ENCODE results near the gene KLHL28. TPM values are rescaled to one million over a fixed set of nuclear protein-coding genes. Genes with fewer than 3 reads are reported as not detected.

KLHL28 gene
- total RNA-seq, 1 donor from 2014 or later: 16.5 TPM

- peak overlapping the region; percentile 90 for H3K27ac Mint-ChIP-seq
- no peaks in the 10 kb centered on the region for H3K27me3 Mint-ChIP-seq (ENCODE audit: low read depth)
- H3K4me3 Mint-ChIP-seq: no peak overlapping the region
- no peaks in the 10 kb centered on the region for H3K9me3 Mint-ChIP-seq
- peaks cover 45% of the 10 kb centered on the region for H3K4me1 Mint-ChIP-seq
- TF ChIP-seq, protein P1, sequence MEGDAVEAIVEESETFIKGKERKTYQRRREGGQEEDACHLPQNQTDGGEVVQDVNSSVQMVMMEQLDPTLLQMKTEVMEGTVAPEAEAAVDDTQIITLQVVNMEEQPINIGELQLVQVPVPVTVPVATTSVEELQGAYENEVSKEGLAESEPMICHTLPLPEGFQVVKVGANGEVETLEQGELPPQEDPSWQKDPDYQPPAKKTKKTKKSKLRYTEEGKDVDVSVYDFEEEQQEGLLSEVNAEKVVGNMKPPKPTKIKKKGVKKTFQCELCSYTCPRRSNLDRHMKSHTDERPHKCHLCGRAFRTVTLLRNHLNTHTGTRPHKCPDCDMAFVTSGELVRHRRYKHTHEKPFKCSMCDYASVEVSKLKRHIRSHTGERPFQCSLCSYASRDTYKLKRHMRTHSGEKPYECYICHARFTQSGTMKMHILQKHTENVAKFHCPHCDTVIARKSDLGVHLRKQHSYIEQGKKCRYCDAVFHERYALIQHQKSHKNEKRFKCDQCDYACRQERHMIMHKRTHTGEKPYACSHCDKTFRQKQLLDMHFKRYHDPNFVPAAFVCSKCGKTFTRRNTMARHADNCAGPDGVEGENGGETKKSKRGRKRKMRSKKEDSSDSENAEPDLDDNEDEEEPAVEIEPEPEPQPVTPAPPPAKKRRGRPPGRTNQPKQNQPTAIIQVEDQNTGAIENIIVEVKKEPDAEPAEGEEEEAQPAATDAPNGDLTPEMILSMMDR (IDR thresholded peaks at IDR 0.05; ENCODE audit: unreplicated experiment): no peak
- no peak for DNase-seq (ENCODE audit: low spot score in 2 of 2, unreplicated experiment in 2 of 2)
- H3K36me3 Mint-ChIP-seq: peaks cover 2% of the 10 kb centered on the region
Observed at GRCh38 chr14:44960646-44961045, 1.1 kb downstream of the KLHL28 start.

GRCh38 chr14:44960146-44960545 lies 1.6 kb downstream of the KLHL28 start:
- Mint-ChIP-seq H3K4me3 (no peak overlapping the region), H3K27me3 (ENCODE audit: low read depth) (no peaks in the 10 kb centered on the region), H3K36me3 (no peaks in the 10 kb centered on the region), H3K4me1 (peaks cover 41% of the 10 kb centered on the region), H3K9me3 (no peaks in the 10 kb centered on the region), H3K27ac (peak overlapping the region; percentile 90)
- DNase-seq (ENCODE audit: low spot score in 2 of 2, unreplicated experiment in 2 of 2): no peak
- TF ChIP-seq, protein P1 (IDR thresholded peaks at IDR 0.05; ENCODE audit: unreplicated experiment): no peak

- TF ChIP-seq, protein P1 (IDR thresholded peaks at IDR 0.05; ENCODE audit: unreplicated experiment): no peak
Observed at GRCh38 chr14:44959538-44959937, 2.2 kb downstream of the KLHL28 start.

DNA sequence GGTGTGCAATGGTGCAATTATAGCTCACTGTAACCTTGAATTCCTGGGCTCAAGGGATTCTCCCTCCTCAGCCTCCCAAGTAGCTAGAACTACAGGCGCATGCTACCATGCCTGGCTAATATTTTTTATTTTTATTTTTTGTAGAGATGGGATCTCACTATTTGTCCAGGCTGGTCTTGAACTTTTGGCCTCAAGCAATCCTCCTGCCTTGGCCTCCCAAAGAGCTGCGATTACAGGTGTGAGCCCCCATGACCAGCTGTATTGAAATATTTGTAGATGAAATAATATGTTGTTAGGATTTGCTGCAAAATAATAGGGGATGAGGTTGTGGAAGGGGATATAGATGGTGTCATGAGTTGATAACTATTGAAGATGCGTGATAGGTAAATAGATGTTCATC lies 4.9 kb downstream of the KLHL28 start:
- H3K4me3 Mint-ChIP-seq: no peak overlapping the region
- no peaks in the 10 kb centered on the region for H3K27me3 Mint-ChIP-seq (ENCODE audit: low read depth)
- H3K36me3 Mint-ChIP-seq: peaks cover 2% of the 10 kb centered on the region
- peaks cover 16% of the 10 kb centered on the region for H3K4me1 Mint-ChIP-seq
- H3K27ac Mint-ChIP-seq: no peak overlapping the region
- DNase-seq (ENCODE audit: low spot score in 2 of 2, unreplicated experiment in 2 of 2): no peak
- H3K9me3 Mint-ChIP-seq: no peaks in the 10 kb centered on the region
- TF ChIP-seq, protein P1 (IDR thresholded peaks at IDR 0.05; ENCODE audit: unreplicated experiment): no peak

More at GRCh38 chr14:44959538-44959937, 2.2 kb downstream of the KLHL28 start:
- Mint-ChIP-seq H3K36me3 (no peaks in the 10 kb centered on the region), H3K4me1 (peaks cover 34% of the 10 kb centered on the region), H3K27me3 (ENCODE audit: low read depth) (no peaks in the 10 kb centered on the region), H3K27ac (peak overlapping the region; percentile 90), H3K4me3 (no peak overlapping the region), H3K9me3 (no peaks in the 10 kb centered on the region)
- no peak for DNase-seq (ENCODE audit: low spot score in 2 of 2, unreplicated experiment in 2 of 2)

GRCh38 chr14:44955528-44955927 lies 6.2 kb downstream of the KLHL28 start:
- Mint-ChIP-seq H3K4me1 (peaks cover 15% of the 10 kb centered on the region), H3K27me3 (ENCODE audit: low read depth) (no peaks in the 10 kb centered on the region), H3K9me3 (no peaks in the 10 kb centered on the region), H3K4me3 (no peak overlapping the region), H3K27ac (no peak overlapping the region), H3K36me3 (peaks cover 2% of the 10 kb centered on the region)
- DNase-seq (ENCODE audit: low spot score in 2 of 2, unreplicated experiment in 2 of 2): no peak
- TF ChIP-seq, protein P1 (IDR thresholded peaks at IDR 0.05; ENCODE audit: unreplicated experiment): no peak

DNA sequence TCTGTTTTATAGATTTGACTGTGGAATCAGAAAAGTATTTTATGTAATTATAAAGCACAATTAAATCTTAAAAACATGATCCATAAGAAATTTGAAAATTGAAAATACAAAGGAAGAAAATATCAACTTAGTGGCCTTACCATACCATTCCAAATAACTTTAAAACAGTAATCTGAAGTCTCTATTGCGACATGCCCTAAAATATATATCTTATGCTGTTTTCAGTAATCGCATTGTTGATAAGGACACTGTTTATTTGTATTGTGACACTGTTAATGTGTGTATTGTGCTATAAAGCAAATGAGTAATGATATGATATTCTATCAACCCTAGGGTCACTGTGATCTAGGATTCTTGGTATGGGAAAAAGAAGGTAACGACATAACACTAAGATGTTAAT lies 7.0 kb downstream of the KLHL28 start:
- peaks cover 7% of the 10 kb centered on the region for H3K4me1 Mint-ChIP-seq
- no peaks in the 10 kb centered on the region for H3K27me3 Mint-ChIP-seq (ENCODE audit: low read depth)
- H3K27ac Mint-ChIP-seq: no peak overlapping the region
- no peak overlapping the region for H3K4me3 Mint-ChIP-seq
- no peaks in the 10 kb centered on the region for H3K9me3 Mint-ChIP-seq
- no peak for DNase-seq (ENCODE audit: low spot score in 2 of 2, unreplicated experiment in 2 of 2)
- TF ChIP-seq, protein P1 (IDR thresholded peaks at IDR 0.05; ENCODE audit: unreplicated experiment): no peak
- H3K36me3 Mint-ChIP-seq: peaks cover 2% of the 10 kb centered on the region
